ENCODE results near the gene PLA2G4D. TPM values are rescaled to one million over a fixed set of nuclear protein-coding genes. Genes with fewer than 3 reads are reported as not detected.

Gene PLA2G4D
- total RNA-seq, 1 donor from 2014 or later: not detected

GRCh38 chr15:42070279-42070975, 23.9 kb downstream of the PLA2G4D start:
- TF ChIP-seq, protein P1, sequence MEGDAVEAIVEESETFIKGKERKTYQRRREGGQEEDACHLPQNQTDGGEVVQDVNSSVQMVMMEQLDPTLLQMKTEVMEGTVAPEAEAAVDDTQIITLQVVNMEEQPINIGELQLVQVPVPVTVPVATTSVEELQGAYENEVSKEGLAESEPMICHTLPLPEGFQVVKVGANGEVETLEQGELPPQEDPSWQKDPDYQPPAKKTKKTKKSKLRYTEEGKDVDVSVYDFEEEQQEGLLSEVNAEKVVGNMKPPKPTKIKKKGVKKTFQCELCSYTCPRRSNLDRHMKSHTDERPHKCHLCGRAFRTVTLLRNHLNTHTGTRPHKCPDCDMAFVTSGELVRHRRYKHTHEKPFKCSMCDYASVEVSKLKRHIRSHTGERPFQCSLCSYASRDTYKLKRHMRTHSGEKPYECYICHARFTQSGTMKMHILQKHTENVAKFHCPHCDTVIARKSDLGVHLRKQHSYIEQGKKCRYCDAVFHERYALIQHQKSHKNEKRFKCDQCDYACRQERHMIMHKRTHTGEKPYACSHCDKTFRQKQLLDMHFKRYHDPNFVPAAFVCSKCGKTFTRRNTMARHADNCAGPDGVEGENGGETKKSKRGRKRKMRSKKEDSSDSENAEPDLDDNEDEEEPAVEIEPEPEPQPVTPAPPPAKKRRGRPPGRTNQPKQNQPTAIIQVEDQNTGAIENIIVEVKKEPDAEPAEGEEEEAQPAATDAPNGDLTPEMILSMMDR (IDR thresholded peaks at IDR 0.05; ENCODE audit: insufficient read depth, low read length, poor library complexity, severe bottlenecking): no peak
- no peak for DNase-seq (ENCODE audit: low read depth)
- no peaks in the 10 kb centered on the region for H3K27me3 ChIP-seq (ENCODE audit: control insufficient read depth, insufficient read depth, low read length)
- H3K36me3 ChIP-seq (ENCODE audit: control insufficient read depth, insufficient read depth, low read length): no peaks in the 10 kb centered on the region
- H3K4me3 ChIP-seq (ENCODE audit: low read depth, low read length): no peak overlapping the region

DNA sequence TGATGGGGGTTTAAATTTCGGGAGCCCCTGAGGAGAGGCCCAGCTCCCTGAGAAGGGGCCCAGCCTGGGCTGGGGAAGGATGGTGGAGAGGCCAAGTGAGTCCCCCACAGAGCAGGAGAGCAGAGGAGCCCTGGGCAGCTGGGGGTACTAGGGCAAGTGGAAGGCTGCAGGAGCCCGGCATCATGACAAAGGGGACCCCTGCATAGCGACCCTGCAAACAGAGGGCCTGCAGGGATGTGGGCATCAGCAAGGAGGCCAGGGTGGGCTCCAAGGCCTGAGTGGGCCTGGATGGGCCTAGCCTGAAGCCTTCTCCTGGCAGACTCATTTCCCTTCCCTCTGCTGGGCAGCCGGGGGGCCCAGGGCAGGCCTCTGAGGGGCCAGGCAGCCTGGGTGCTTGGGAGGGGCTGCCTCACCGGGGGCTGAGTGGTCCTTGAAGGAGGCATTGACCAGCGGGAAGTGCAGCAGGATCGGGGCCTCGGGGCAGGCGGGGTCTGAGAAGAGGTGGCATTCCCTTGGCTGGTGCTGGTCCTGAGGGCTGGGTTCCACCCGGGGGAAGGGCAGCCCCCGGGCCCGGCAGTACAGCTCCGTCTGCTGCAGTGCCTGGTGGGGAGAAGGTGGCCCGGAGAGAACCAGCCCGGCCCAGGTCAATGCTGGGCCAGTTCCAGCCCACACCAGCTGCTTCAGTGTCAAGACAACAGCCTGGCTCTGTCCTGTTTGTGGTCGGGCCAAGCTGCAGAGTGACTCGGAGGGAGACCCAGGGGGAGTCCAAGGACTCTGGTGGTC, 24.7 kb downstream of the PLA2G4D start:
- H3K36me3 ChIP-seq (ENCODE audit: control insufficient read depth, insufficient read depth, low read length): no peaks in the 10 kb centered on the region
- no peaks in the 10 kb centered on the region for H3K27me3 ChIP-seq (ENCODE audit: control insufficient read depth, insufficient read depth, low read length)
- no peak overlapping the region for H3K4me3 ChIP-seq (ENCODE audit: low read depth, low read length)
- DNase-seq (ENCODE audit: low read depth): no peak
- TF ChIP-seq, protein P1 (IDR thresholded peaks at IDR 0.05; ENCODE audit: insufficient read depth, low read length, poor library complexity, severe bottlenecking): no peak

- TF ChIP-seq, protein P1 (IDR thresholded peaks at IDR 0.05; ENCODE audit: insufficient read depth, low read length, poor library complexity, severe bottlenecking): no peak
- Histone ChIP-seq H3K36me3 (ENCODE audit: control insufficient read depth, insufficient read depth, low read length) (no peaks in the 10 kb centered on the region), H3K4me3 (ENCODE audit: low read depth, low read length) (no peak overlapping the region), H3K27me3 (ENCODE audit: control insufficient read depth, insufficient read depth, low read length) (no peaks in the 10 kb centered on the region)
- no peak for DNase-seq (ENCODE audit: low read depth)
Observed at GRCh38 chr15:42069025-42069424, 25.3 kb downstream of the PLA2G4D start.

GRCh38 chr15:42068601-42069000, 25.8 kb downstream of the PLA2G4D start:
- Histone ChIP-seq H3K36me3 (ENCODE audit: control insufficient read depth, insufficient read depth, low read length) (no peaks in the 10 kb centered on the region), H3K4me3 (ENCODE audit: low read depth, low read length) (no peak overlapping the region), H3K27me3 (ENCODE audit: control insufficient read depth, insufficient read depth, low read length) (no peaks in the 10 kb centered on the region)
- TF ChIP-seq, protein P1 (IDR thresholded peaks at IDR 0.05; ENCODE audit: insufficient read depth, low read length, poor library complexity, severe bottlenecking): no peak
- DNase-seq (ENCODE audit: low read depth): no peak

GRCh38 chr15:42066764-42067415, 27.5 kb downstream of the PLA2G4D start:
- Histone ChIP-seq H3K4me3 (ENCODE audit: low read depth, low read length) (no peak overlapping the region), H3K27me3 (ENCODE audit: control insufficient read depth, insufficient read depth, low read length) (no peaks in the 10 kb centered on the region), H3K36me3 (ENCODE audit: control insufficient read depth, insufficient read depth, low read length) (no peaks in the 10 kb centered on the region)
- TF ChIP-seq, protein P1 (IDR thresholded peaks at IDR 0.05; ENCODE audit: insufficient read depth, low read length, poor library complexity, severe bottlenecking): no peak
- DNase-seq (ENCODE audit: low read depth): no peak

All from kidney epithelial cell (primary cell).